HG03439 (cell line): ENCODE results near the gene RAB44.

Experiments
- ATAC-seq: cut with Tn5 transposase; IDR thresholded peaks from one replicate; pipeline ENCODE4 v1.9.1; 2021; ENCODE audit warnings: mild to moderate bottlenecking, moderate library complexity; ENCODE audit not compliant: unreplicated experiment

The RAB44 gene

GRCh38 chr6:36766399-36766945 lies 68.8 kb downstream of the RAB44 start:
- no peak for ATAC-seq

DNA sequence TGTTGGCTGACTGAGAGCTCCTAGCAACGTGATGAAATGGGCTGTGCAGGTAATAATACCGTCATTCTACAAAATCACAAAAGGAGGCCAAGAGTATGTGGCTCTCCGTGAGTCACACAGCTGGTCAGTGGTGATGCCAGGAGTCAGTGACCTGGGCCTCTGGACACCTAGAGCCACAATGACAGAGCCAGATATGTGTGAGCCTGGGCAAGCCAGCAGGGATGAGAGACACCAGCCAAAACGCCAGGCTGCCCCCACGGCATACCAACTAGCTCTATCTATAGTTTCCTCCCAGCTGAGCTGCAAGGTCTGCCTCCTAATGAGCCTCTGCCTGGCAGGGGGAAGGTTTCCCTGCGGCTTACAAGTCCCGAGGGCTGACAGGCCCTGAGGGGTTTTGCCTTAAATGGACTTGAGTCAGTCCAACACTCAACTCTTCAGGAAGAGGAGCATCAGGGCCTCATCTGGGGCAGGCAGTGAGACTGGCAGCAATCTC lies 71.6 kb downstream of the RAB44 start:
- ATAC-seq: no peak

DNA sequence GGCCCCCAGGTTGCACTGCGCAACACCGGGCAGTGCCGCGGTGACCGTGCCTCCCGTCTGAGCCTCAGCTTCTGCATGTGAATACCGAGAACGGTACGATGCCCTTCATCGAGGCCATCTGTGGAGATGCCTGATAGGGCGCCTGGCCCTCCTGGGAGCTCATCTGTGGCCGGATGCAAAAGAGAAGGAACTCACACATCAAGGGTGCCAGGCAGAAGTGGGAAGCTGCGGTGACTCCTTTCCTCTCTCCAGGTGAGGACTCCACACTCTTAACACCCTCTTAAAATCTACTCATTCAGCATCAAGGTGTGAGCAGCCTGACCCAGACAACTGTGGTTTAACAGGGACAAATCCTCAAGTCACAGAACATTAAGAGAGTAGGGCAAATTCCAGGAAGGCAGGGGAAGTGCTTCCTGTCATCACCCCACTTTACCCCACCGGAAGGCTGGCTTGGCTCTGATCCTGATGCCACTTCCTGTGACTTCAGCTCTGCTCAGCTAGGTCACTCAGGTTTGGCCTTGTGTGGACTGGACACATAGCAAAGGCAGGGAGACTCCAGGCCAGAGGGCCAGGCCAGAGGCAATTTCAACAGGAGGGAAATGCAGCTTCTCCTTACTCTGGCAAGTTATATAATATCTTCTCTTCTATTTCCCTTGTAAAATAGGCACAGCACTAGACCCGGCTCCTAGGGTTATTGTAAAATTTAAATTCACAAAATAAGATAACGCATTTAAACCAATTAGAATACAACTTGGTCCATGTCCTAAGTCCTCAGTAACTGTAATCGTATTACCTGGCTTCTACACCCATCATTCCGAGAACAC lies 72.3 kb downstream of the RAB44 start:
- no peak for ATAC-seq

GRCh38 chr6:36771145-36771544 lies 73.5 kb downstream of the RAB44 start:
- no peak for ATAC-seq

DNA sequence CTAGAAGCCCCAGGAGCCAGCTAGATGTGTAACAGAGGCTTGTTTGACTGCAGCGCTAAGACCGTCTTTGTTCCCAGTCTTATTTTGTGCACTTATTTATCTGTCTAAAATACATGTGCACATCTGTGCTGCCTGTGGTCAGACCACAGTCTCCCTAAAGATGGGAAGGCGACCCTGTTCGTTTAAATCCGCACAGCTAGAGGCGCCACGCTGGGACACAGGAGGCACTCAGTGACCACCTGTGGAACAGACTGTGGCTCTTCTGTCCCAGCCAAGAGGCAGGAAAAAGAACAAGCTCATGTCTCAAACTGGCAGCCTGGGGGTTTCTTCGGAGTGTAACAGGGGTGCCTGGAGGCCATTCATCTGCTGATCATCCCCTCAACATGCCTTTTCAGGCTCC lies 74.8 kb downstream of the RAB44 start:
- ATAC-seq: no peak

GRCh38 chr6:36774331-36774730 lies 76.7 kb downstream of the RAB44 start:
- ATAC-seq: no peak

GRCh38 chr6:36776167-36776566 lies 78.5 kb downstream of the RAB44 start:
- ATAC-seq: no peak

DNA sequence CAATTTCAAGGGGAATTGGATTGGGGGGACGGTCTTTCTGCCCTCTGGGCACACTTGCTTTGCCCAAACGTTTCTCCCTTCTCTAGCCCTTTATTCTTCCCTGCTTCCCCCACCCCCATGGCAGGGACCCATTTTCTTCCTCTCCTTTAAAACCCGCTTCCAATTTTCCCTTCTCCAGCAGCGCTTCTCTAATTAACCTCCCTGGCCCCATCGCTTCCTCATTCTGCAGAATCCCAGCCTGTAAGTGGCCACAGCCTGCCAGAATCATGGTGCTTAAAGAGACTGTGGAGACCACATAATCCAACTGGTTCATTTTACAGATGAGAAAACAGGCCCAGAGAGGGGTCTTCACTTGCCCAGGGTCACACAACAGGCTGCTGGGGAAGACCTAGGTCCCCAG lies 80.2 kb downstream of the RAB44 start:
- ATAC-seq: no peak

- no peak for ATAC-seq
Observed at GRCh38 chr6:36779227-36779626, 81.6 kb downstream of the RAB44 start.

DNA sequence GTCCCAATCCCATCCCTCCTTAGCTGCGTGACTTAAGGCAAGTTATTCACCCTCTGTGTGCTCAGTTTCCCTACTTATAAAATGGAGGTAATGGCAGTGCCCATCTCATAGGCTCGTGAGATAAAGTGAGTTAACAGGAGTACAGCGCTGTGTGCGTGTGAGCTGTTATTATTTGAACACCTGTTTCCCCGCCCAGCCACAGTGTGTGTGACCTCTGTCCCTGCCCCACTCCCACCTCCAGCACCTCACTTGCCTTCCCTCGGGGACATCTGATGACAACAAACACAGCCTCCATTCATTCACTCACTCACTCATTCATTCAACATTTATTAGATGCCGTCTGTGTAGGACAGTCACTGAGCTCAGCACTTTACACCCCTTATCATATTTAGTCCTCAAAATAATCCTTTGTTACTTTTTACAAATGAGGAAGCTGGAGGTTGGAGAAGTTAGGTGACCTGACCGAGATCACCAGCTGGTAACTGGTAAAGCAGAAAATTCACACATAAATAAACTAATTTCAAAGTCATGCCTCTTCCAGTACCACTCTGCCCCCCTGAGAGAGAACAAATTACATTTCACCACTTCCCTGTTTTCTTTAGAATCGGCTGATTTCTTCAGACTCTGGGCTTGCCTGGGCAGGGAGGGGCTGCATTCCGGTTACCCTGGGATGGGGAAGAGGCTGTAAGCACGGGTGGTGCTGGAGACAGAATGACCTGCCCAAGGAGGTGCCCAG lies 83.0 kb downstream of the RAB44 start:
- ATAC-seq: no peak

DNA sequence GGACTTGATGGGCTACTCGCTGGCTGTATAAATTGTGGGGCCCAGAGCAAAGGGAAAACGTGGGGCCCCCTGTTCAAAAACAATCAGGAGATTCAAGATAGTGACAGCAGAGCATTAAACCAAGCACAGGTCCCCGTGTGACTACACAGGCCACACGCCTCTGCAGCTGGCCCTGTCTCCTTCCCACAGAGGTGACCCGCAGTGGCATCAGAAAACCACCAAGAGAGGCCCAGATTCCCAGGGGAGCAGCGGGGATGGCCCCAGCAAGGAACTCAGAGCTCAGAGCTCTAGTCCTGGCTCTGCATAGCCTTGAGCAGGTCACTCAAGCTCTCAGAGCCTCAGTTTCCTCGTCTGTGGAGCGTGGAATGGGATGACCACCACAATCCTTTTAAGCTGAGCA lies 84.0 kb downstream of the RAB44 start:
- no peak for ATAC-seq
